Osteocyte (in vitro differentiated cells): ENCODE data around the gene ANKRD33. TPM values are rescaled to one million over a fixed set of nuclear protein-coding genes. Genes with fewer than 3 reads are reported as not detected.

ENCODE experiments used
- DNase-seq: peaks from one replicate; pipeline ENCODE4 v3.0.0; 2021; ENCODE audit warnings: mixed read lengths; ENCODE audit not compliant: unreplicated experiment; ENCODE audit errors: extremely low spot score
- H3K27ac Mint-ChIP-seq: one replicate; pipeline ENCODE4 v1.8.0; 2021; ENCODE audit warnings: mild to moderate bottlenecking, mixed read lengths; ENCODE audit not compliant: unreplicated experiment
- H3K27me3 Mint-ChIP-seq: one replicate; pipeline ENCODE4 v1.8.0; 2021; ENCODE audit warnings: mixed read lengths; ENCODE audit not compliant: unreplicated experiment
- H3K36me3 Mint-ChIP-seq: one replicate; pipeline ENCODE4 v1.8.0; 2021; ENCODE audit warnings: mixed read lengths; ENCODE audit not compliant: unreplicated experiment
- H3K4me1 Mint-ChIP-seq: one replicate; pipeline ENCODE4 v1.8.0; 2021; ENCODE audit warnings: mixed read lengths; ENCODE audit not compliant: unreplicated experiment
- H3K4me3 Mint-ChIP-seq: one replicate; pipeline ENCODE4 v1.8.0; 2021; ENCODE audit warnings: mild to moderate bottlenecking, moderate library complexity, mixed read lengths; ENCODE audit not compliant: unreplicated experiment
- H3K9me3 Mint-ChIP-seq: one replicate; pipeline ENCODE4 v1.8.0; 2021; ENCODE audit warnings: mixed read lengths; ENCODE audit not compliant: unreplicated experiment
- CTCF ChIP-seq: fragments of 200-600 bp; sonication (generic); IDR thresholded peaks from 2 replicates; pipeline ENCODE4 v1.5.0; 2021; ENCODE audit warnings: antibody characterized with exemption, mild to moderate bottlenecking, moderate library complexity
- total RNA-seq: library from RNA; stranded (reverse); gene quantifications from 2 replicates; pipeline ENCODE4 v1.2.1, GENCODE V29; 2021

ANKRD33 gene
- total RNA-seq, 1 donor from 2014 or later = not detected

GRCh38 chr12:51890511-51891171 is 2.7 kb downstream of the ANKRD33 start:
- no peaks in the 10 kb centered on the region for H3K36me3 Mint-ChIP-seq
- no peak overlapping the region for H3K4me3 Mint-ChIP-seq
- H3K27me3 Mint-ChIP-seq = no peaks in the 10 kb centered on the region
- no peak overlapping the region for H3K27ac Mint-ChIP-seq
- TF ChIP-seq CTCF = no peak
- peaks cover 10% of the 10 kb centered on the region for H3K4me1 Mint-ChIP-seq
- no peak for DNase-seq
- no peaks in the 10 kb centered on the region for H3K9me3 Mint-ChIP-seq

- no peak for DNase-seq
- no peaks in the 10 kb centered on the region for H3K9me3 Mint-ChIP-seq
- TF ChIP-seq CTCF = peak; percentile 55
Observed at GRCh38 chr12:51891843-51892242, 3.9 kb downstream of the ANKRD33 start.

DNA sequence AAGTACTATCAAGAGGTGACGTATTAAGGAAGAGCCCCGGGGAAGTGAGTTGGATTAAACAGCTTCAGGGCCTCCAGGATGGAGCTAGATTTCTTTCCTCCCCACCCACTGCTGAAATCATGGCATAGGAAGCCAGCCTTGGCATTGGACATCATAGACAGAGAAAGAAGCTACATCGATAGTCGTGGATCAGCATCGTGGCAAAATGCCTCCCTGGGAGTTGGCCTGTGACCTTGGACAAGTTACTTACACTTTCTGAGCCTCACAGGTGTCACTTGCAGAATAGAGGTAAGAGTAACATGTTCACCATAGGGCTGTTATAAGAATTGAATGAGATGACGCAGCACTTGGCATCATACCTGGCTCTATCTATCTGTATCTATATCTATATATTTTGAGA is 5.9 kb downstream of the ANKRD33 start:
- Mint-ChIP-seq H3K27me3 (no peaks in the 10 kb centered on the region), H3K27ac (no peak overlapping the region), H3K4me3 (no peak overlapping the region), H3K36me3 (no peaks in the 10 kb centered on the region), H3K9me3 (no peaks in the 10 kb centered on the region), H3K4me1 (peaks cover 11% of the 10 kb centered on the region)
- TF ChIP-seq CTCF = no peak
- no peak for DNase-seq

More at GRCh38 chr12:51891843-51892242, 3.9 kb downstream of the ANKRD33 start:
- Mint-ChIP-seq H3K27me3 (no peaks in the 10 kb centered on the region), H3K4me3 (no peak overlapping the region), H3K27ac (no peak overlapping the region), H3K36me3 (no peaks in the 10 kb centered on the region), H3K4me1 (peaks cover 3% of the 10 kb centered on the region)

DNA sequence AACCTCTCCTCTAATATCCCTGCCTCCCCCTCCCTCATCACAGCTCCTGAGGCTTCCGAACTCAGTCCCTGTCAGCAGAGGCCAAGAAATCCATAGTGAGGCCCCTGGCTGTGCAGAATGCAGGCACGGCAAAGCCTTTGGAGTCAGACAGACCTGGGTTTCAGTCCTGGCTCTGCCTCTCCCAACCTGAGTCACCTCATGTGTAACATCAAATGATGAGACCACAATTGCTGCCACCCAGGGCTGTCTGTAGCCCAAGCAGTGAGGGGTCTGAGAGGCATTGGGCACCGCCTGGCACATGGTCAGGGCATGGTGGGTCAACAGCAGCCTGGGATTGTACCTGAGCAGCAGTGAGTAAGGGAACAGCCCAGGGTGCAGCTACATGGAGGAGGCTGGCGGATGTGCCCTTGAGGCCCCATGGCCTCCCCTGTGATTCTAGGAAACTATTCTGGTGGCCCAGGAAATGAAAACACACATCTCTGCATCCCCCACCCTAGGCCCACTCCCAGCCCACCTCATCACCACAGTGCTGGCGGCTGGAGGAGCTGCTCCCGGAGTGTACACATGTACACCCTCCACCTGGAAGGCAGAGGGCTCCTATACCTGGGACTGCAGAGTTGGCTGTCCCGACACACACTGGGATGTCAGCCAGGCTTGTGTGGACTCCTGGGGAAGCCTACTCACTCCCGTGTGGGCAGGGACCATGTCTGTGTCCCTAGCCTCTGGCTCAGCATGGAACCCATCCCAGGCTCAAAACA is 7.7 kb downstream of the ANKRD33 start:
- no peak for DNase-seq
- Mint-ChIP-seq H3K4me1 (peaks cover 11% of the 10 kb centered on the region), H3K4me3 (no peak overlapping the region), H3K9me3 (no peaks in the 10 kb centered on the region), H3K27me3 (no peaks in the 10 kb centered on the region), H3K36me3 (no peaks in the 10 kb centered on the region), H3K27ac (no peak overlapping the region)
- no peak for TF ChIP-seq CTCF

GRCh38 chr12:51896236-51896635 is 8.3 kb downstream of the ANKRD33 start:
- no peak for TF ChIP-seq CTCF
- no peaks in the 10 kb centered on the region for H3K27me3 Mint-ChIP-seq
- H3K4me3 Mint-ChIP-seq = no peak overlapping the region
- H3K36me3 Mint-ChIP-seq = no peaks in the 10 kb centered on the region
- H3K4me1 Mint-ChIP-seq = peaks cover 11% of the 10 kb centered on the region
- no peaks in the 10 kb centered on the region for H3K9me3 Mint-ChIP-seq
- no peak overlapping the region for H3K27ac Mint-ChIP-seq
- DNase-seq = no peak
